ENCODE data around the gene CLTCL1. TPM values are rescaled to one million over a fixed set of nuclear protein-coding genes. Genes with fewer than 3 reads are reported as not detected.

The CLTCL1 gene
- total and polyA plus RNA-seq, 4 donors: 2.0 to 4.8 (median 2.6) TPM

GRCh38 chr22:19336133-19337075 is 44.9 kb upstream of the CLTCL1 start:
- peaks cover 5 to 33% (median 21%) of the 10 kb centered on the region in 4 donors for H3K36me3 ChIP-seq (ENCODE audit: control insufficient read depth in 4 of 4, insufficient read depth in 3 of 4, low read depth in 1 of 4, low read length in 3 of 4)
- TF ChIP-seq, protein P1, sequence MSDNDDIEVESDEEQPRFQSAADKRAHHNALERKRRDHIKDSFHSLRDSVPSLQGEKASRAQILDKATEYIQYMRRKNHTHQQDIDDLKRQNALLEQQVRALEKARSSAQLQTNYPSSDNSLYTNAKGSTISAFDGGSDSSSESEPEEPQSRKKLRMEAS (IDR thresholded peaks at IDR 0.05): no peak
- TF ChIP-seq RXRA (IDR thresholded peaks at IDR 0.05) (peak; percentile 11 to 27), CTCF (IDR thresholded peaks at IDR 0.05; ENCODE audit: low read depth, low read length, missing input control) (no peak), JUND (IDR thresholded peaks at IDR 0.05) (peak in 1 of 2 donors; percentile 26), RAD21 (IDR thresholded peaks at IDR 0.05) (no peak), YY1 (IDR thresholded peaks at IDR 0.05) (no peak), GABPA (IDR thresholded peaks at IDR 0.05 in 1 of 2, conservative IDR thresholded peaks at IDR 0.05 in 1 of 2) (no peak), TAF1 (conservative IDR thresholded peaks at IDR 0.05) (no peak), NR2F2 (IDR thresholded peaks at IDR 0.05) (no peak), FOXA1 (IDR thresholded peaks at IDR 0.05) (no peak), HNF4G (IDR thresholded peaks at IDR 0.05) (peak; percentile 12), FOXA2 (IDR thresholded peaks at IDR 0.05) (no peak), SP1 (IDR thresholded peaks at IDR 0.05) (no peak), HNF4A (conservative IDR thresholded peaks at IDR 0.05) (peak; percentile 49 to 50), EGR1 (IDR thresholded peaks at IDR 0.05; ENCODE audit: low read depth in 2 of 2) (no peak)
- TF ChIP-seq, protein P2, sequence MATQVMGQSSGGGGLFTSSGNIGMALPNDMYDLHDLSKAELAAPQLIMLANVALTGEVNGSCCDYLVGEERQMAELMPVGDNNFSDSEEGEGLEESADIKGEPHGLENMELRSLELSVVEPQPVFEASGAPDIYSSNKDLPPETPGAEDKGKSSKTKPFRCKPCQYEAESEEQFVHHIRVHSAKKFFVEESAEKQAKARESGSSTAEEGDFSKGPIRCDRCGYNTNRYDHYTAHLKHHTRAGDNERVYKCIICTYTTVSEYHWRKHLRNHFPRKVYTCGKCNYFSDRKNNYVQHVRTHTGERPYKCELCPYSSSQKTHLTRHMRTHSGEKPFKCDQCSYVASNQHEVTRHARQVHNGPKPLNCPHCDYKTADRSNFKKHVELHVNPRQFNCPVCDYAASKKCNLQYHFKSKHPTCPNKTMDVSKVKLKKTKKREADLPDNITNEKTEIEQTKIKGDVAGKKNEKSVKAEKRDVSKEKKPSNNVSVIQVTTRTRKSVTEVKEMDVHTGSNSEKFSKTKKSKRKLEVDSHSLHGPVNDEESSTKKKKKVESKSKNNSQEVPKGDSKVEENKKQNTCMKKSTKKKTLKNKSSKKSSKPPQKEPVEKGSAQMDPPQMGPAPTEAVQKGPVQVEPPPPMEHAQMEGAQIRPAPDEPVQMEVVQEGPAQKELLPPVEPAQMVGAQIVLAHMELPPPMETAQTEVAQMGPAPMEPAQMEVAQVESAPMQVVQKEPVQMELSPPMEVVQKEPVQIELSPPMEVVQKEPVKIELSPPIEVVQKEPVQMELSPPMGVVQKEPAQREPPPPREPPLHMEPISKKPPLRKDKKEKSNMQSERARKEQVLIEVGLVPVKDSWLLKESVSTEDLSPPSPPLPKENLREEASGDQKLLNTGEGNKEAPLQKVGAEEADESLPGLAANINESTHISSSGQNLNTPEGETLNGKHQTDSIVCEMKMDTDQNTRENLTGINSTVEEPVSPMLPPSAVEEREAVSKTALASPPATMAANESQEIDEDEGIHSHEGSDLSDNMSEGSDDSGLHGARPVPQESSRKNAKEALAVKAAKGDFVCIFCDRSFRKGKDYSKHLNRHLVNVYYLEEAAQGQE (IDR thresholded peaks at IDR 0.05): no peak
- TF ChIP-seq, protein P3, sequence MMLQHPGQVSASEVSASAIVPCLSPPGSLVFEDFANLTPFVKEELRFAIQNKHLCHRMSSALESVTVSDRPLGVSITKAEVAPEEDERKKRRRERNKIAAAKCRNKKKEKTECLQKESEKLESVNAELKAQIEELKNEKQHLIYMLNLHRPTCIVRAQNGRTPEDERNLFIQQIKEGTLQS (IDR thresholded peaks at IDR 0.05): peak; percentile 17
- TF ChIP-seq, protein P4, sequence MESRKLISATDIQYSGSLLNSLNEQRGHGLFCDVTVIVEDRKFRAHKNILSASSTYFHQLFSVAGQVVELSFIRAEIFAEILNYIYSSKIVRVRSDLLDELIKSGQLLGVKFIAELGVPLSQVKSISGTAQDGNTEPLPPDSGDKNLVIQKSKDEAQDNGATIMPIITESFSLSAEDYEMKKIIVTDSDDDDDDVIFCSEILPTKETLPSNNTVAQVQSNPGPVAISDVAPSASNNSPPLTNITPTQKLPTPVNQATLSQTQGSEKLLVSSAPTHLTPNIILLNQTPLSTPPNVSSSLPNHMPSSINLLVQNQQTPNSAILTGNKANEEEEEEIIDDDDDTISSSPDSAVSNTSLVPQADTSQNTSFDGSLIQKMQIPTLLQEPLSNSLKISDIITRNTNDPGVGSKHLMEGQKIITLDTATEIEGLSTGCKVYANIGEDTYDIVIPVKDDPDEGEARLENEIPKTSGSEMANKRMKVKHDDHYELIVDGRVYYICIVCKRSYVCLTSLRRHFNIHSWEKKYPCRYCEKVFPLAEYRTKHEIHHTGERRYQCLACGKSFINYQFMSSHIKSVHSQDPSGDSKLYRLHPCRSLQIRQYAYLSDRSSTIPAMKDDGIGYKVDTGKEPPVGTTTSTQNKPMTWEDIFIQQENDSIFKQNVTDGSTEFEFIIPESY (IDR thresholded peaks at IDR 0.05): no peak

More at GRCh38 chr22:19336133-19337075, 44.9 kb upstream of the CLTCL1 start:
- 77% methylated on average over 7 of the region's 7 CpGs for WGBS
- Histone ChIP-seq H3K9me3 (ENCODE audit: control insufficient read depth in 4 of 4, low read length in 3 of 4) (peaks cover 0 to 1% (median 0%) of the 10 kb centered on the region in 4 donors), H3K4me3 (ENCODE audit: low read depth in 1 of 3, low read length in 3 of 3) (no peak overlapping the region), H3K27ac (ENCODE audit: low read depth in 1 of 2, low read length in 2 of 2) (peak overlapping the region in 1 of 2 donors; percentile 56), H3K4me1 (ENCODE audit: control insufficient read depth in 4 of 4, insufficient read depth in 4 of 4, low read length in 3 of 4) (peaks cover 0 to 7% (median 2%) of the 10 kb centered on the region in 4 donors), H3K27me3 (ENCODE audit: control insufficient read depth in 4 of 4, insufficient read depth in 4 of 4, low read length in 3 of 4) (no peaks in the 10 kb centered on the region), H3K9ac (ENCODE audit: low read depth in 1 of 2, low read length in 2 of 2) (no peak overlapping the region)
- DNase-seq (ENCODE audit: low spot score): no peak

Measured in liver (tissue), 9 donors.